Stimulated activated CD4-positive, alpha-beta T cell treated with anti-CD3 and anti-CD28 coated beads, Interleukin-4, amount 100 ng/mL, for 24 hours (primary cell): Measurements from ENCODE around the gene APEX1.

Experiments used
- DNase-seq: peaks from one replicate; pipeline ENCODE4 v3.0.0-alpha.2; 2020

APEX1 gene

DNA sequence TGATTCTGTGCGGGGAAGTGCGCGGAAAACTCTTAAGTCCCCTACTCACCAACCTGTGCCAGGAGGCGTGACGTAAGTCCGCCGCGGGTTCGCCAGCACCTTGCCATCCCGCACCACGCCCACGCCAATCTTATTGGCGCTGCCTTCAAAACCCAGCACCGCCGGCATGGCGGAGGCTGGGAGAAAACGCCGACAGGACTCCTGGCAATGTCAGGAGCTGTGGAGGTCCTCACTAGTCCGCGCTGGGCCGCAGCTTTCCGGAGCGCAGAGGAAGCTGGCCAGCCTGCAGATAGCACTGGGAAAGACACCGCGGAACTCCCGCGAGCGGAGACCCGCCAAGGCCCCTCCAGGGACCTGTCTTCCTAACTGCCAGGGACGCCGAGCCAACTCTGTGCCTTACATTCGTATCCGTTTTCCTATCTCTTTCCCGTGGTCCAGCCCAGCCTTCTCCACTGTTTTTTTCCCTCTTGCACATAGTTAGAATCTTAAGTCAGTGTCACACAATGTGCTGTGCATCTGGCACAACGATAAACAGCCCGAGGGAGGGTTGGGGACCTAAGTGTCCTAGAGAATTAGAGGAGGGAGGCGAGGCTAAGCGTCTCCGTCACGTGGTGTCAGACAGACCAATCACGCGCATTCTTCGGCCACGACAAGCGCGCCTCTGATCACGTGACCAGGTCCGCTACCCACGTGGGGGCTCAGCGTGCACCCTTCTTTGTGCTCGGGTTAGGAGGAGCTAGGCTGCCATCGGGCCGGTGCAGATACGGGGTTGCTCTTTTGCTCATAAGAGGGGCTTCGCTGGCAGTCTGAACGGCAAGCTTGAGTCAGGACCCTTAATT lies at the start of gene APEX1, which contains the start of gene OSGEP:
Gene APEX1 (plus strand): TSS at position 711 of the 839 bp plus-strand sequence. CDS start 420 bp downstream, outside the sequence.
Gene OSGEP (minus strand): TSS at position 297 of the 839 bp plus-strand sequence. CDS start 129 bp downstream, at position 168.
- DNase-seq = peak; percentile 99

GRCh38 chr14:20409226-20409625 lies 45.8 kb upstream of the APEX1 start:
- no peak for DNase-seq

DNA sequence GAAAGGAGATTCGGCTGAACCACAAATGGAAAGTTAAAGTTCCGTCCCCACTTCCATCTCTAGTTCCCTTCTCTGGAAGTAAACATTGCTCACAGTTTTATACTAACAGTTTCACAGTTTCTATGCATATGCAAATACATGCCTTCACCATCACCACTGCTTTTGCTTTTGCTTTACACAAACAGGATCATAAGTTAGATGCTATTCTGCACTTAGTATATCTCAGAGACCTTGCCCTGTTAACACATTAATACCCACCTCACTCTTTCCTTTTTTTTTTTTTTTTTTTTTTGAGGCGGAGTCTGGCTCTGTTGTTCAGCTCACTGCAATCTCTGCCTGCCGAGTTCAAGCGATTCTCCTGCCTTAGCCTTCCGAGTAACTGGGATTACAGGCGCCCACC lies 42.6 kb upstream of the APEX1 start:
- no peak for DNase-seq

DNA sequence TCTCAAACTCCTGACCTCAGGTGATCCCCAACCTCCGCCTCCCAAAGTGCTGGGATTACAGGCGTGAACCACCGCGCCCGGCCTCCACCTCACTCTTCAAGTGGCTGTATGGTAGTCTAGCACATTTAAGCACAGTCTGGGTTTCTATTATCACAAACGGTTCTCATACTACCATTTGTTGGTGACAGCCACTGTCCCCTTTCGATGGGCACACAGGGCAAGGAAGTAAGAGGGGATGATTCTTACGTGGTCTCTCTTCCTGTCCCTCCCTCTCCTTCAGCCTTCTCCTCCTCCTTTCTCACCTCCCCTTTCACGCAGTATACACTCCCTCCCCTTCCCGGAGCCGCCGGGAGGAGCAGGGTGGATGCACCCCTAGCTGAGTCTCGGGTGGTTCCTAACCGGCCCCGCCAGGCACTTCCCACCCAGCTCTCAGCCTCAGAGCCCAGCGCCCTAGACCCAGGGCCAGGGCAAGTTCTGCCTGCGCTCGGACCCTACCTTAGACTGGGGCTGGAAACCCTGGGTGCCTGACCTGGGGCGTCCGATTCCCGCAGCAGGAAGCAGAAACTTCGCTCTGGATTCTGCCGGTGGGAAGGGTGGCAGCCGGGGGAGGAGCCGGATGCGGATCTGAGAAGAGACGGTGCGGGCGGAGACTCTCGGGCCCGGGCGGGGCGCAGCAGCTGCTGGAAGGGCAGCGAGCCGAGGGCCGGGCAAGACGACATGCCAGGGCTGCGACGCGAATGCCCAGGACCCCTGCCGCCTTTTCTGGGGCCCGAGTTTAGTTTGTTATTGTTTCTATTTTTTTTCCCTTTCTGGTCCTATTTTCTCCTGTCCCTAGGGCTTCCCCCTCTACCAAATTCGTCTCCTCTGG lies 41.9 kb upstream of the APEX1 start, which contains the start of gene TEP1:
Gene TEP1 (minus strand): TSS at position 626 of the 868 bp plus-strand sequence. CDS start 5,062 bp downstream, outside the sequence.
- peak; percentile 78 for DNase-seq

DNA sequence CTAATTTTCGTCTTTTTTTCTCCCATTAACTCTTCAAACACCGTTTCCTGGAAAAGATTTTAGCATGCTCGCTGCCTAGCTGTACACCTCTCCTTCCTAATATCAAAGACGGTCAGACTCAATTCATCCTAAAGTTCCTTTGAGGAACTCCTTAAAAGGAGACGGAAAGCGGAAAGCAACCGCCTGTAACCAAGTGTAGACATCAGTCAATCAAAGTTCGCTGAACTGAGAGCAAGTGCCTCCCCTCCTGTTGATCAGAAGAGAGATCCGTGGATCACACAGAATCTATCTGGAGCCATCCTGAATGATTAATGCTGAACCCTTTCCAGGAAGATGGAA lies 41.3 kb upstream of the APEX1 start:
- DNase-seq = peak; percentile 26

DNA sequence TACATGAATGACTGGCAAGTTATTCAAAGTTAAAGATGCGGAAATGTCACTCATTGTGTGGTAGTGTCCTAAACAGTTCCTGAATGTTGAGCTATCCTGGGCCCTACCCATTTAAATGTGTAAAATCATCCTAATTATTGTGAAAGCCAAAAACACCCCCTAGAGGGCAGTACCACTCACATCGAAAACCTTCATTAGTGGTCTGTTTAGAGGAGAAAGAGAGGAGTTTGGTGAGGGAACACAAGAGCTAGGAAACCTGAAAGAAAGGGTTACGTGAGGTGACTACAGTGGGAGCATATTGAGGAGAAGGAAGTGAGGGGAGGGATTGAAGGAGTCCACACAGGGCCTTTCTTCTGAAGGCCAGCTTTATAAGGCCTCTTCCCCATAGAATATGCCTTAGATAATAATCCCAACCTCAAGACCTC lies 39.2 kb upstream of the APEX1 start:
- peak; percentile 52 for DNase-seq

GRCh38 chr14:20416223-20416622 lies 38.8 kb upstream of the APEX1 start:
- DNase-seq = no peak

GRCh38 chr14:20417250-20418186 lies 37.5 kb upstream of the APEX1 start:
- no peak for DNase-seq

GRCh38 chr14:20418501-20418909 lies 36.5 kb upstream of the APEX1 start:
- DNase-seq = no peak

DNA sequence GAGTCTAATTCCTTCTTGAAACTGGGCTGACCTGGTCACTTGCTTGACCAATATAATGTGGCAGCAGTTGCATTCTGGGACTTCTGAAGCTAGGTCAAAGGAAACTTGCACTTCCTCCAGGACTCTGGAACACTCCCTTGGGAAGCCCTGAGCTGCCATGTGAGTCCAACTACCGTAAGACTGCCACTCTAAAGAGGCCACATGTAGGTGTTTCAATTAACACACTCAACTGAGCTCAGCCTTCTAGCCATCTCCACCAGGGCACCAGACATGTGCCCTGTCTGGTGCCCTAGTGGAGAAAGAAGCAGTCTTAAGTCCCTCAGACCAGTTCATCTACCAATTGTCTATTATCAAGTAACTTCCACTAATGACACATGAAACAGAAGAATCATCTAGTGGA lies 35.6 kb upstream of the APEX1 start:
- DNase-seq = no peak

GRCh38 chr14:20421267-20421666 lies 33.8 kb upstream of the APEX1 start:
- no peak for DNase-seq

DNA sequence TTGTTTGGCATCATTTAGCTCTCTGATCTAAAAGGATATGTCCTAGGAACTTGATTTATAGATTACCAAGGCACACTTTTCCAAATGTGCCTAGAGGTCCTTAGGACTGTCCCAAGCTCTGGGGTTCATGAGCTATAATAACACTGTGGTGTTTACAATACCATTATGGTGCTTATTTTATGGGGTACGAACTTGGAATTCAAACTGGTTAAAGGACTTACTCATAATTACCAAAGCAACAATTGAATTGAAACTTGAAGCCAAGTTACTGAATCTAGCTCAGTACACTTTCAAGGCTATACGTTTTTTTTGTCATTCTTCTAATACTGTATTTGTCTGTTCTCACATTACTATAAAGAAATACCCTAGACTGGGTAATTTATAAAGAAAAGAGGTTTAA lies 32.1 kb upstream of the APEX1 start:
- DNase-seq = no peak

DNA sequence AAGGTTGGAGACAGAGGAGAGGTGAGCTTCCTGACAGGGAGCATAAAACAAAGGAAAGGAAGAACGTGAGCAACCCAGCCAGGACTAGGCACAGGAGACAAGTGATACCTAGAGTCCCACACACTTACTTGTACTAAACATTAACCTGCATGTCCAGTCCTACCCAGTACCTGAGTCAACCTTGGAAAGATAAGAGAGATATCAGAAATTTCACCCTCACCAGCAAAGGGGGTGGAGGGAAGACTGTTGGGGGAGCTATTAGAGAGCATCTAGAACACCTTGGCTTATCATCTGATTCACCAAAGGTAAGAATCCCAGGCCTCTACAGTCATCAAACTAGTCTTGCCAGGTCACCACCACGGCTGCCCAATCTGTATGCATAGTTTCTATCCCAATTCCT lies 30.2 kb upstream of the APEX1 start:
- DNase-seq = no peak

DNA sequence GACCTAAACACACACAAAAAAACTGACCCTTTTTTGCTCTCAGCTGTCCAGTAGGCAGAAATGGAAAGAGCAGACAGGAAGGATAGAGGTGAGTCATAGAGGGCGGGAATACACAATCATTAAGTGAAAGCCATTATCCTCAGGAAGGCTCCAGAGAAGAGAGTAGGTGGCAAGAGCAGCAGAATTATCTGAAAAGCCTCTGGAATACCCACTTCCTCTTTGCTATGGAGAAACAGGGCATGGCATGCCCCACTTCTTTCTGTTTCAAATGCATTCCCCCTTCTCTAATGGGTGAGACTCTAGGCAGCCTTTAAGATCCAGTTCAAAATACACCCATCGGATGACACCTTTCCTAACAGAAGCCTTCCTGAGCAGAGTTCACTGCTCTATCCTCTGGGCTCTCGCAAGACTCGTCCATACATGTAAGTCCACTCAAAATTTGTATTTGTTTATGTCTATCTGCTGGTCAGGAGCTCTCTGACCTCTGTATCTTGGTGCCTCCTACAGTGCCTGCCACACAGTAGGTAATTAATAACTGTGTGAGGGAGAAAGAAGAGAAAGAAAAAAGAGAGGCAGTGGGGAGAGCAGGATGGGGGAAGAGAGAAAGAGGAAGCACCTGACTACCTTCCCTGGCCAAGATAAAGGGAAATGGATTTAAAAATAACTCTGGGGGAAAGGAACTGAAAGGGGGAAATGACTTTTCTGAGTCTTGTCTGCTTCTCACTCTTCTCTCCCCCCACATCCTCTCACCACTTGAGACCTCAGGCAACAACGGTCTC lies 27.6 kb upstream of the APEX1 start:
- DNase-seq = no peak

DNA sequence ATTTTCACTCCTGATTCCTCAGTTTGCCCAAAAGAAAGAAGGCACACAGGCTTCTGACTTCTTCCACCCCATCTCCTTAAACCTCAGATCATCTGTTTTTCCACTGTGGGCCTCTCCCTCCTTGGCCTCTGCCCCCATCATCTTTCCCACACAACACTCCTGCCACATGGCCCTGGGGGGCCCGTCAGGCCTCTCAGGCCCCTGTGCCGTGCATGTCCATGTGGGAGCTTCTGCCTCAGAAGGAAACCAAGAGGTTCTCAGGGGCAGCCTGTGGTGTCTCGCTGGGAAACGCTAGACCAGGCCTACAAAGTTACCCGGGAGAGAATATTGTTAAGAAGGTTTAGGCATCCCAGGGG lies 27.0 kb upstream of the APEX1 start:
- DNase-seq = no peak

DNA sequence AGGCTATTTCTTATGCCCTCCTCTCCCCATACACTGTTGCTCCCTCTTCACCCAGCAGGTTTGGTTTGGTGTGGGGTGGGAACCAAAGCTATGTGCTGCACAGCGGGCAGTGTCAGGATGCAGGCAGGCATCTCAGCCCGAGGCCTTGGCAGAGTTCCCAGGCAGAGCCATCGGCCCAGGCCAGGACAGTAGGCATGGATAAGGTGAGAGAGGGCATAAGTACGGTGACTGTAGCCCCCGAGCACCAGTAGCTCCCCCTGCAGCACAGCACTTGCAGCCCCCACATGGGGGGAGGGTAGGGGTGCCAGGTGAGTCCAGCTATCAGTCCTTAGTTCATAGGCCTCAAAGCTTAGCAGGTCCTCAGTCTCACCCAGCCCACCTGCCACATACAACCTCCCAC lies 26.2 kb upstream of the APEX1 start:
- DNase-seq = no peak

DNA sequence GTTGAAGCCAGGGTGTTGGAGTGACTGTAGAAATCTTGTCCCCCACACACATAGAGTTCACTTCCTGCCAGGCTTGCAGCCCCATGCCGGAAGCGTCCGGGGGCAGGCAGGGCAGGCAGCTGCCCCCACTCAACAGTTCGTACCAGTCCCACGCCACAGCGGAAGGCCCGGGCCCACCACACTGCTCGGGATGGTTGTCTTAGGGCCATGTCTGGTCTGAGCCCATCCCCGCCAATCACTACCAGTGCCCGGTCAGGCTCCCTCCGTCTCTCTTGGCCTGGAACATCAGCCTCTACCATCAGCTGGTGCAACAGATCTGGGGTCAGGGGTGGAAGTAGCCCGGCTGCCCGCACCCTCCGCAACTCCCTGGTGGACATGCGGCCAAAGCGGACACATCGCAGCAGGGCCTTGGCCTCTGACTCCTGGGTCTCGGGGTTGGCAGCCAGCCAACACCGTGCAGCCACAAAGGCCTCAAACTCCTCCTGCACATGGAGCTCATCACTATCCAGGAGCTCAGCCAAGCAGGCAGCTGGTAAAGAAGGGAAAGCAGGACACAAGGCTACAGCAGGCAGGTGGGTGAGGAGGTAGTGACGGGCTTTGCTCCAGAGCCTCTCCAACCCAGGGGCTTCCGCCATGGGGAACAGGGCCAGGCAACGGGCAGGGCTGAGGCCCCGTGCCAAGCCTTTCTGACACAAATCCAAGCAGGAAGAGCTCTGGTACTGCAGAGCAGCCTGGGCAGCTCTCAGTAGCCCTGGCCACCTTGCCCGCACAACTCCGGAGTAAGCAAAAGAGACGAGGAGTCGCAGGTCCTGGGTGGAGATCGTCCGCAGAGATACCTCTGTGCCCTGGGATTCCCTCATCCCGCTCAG lies 25.0 kb upstream of the APEX1 start:
- DNase-seq = no peak

DNA sequence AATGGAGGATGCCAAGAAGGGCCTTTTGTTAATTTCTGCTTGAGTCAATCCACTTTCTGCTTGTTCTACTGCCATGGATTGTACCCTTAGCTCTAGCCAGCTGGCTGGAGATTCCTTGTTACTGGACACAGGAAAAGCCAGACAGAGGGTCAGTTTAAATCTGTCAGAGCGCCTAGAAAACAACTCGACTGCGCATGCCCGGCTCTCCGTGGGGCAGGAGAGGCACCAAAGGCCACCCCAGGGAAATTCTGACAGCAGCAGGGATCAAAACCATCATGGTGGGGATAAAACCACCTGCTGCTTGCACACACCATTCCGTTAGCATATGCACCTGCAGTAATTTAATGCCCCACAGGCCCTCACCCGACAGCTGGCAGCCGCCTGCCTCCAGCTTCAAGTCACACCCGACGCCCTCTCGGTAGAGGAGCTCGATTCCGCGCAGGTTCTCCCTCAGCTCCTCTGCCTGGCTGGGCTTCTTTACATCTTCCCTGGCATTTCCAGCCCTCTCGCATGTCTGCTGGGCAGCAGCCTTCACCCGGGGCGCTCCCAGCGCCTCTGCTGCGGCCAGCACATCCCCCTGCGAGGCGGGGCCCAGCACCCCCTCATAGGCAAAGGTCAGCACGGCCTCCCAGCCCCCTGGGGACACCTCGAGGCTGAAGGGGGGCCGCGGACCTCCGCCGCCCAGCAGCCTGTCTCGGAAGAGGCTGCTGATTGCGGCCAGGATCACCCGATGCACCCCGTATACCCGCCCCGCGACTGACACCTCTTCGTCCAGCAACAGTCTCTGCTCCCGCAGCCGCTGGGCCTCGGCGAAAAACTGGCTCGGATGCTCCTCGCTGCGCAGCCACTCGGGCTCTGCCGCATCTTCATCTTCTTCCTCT lies 20.1 kb upstream of the APEX1 start:
- no peak for DNase-seq

GRCh38 chr14:20435582-20436362 lies 19.3 kb upstream of the APEX1 start, which contains the start of gene KLHL33:
Gene KLHL33, minus strand, starts transcription at chr14:20436166. Its CDS starts 355 bp downstream, at chr14:20435811.
- no peak for DNase-seq
